Testis (tissue), 3 donors: ENCODE data around the gene HLCS. TPM values are rescaled to one million over a fixed set of nuclear protein-coding genes. Genes with fewer than 3 reads are reported as not detected.
"Not testable (repeated sequence)": the region's sequence is repeated elsewhere in the genome, so short reads cannot be mapped to it uniquely, and the experiment has no call there.

Source experiments
- DNase-seq: peaks from one replicate; pipeline ENCODE4 v3.0.0-alpha.2; 2019
- H3K27ac ChIP-seq, 2 donors: fragments of 200-600 bp; sonication (generic); one replicate each; pipeline ENCODE4 v1.5.1; 2019
- H3K27me3 ChIP-seq: fragments of 200-600 bp; sonication (generic); one replicate; pipeline ENCODE4 v1.5.1; 2019
- H3K36me3 ChIP-seq: fragments of 200-600 bp; sonication (generic); one replicate; pipeline ENCODE4 v1.5.1; 2017; ENCODE audit warnings: low read depth; ENCODE audit errors: missing control alignments
- H3K4me1 ChIP-seq: fragments of 200-600 bp; sonication (generic); one replicate; pipeline ENCODE4 v1.5.1; 2019
- H3K4me3 ChIP-seq, 2 donors: fragments of 200-600 bp; sonication (generic); one replicate each; pipeline ENCODE4 v1.5.1; 2017 to 2019
- H3K9me3 ChIP-seq: fragments of 200-600 bp; sonication (generic); one replicate; pipeline ENCODE4 v1.5.1; 2017
- POLR2A ChIP-seq: fragments of 450-650 bp; IDR thresholded peaks from one replicate; pipeline ENCODE4 v1.6.1; 2017; ENCODE audit warnings: antibody characterized with exemption, mild to moderate bottlenecking, moderate library complexity
- WGBS, 2 donors: methylation state at CpG; one replicate each; pipeline ENCODE4 v1.1.5; 2018; 5-methylcytosine and 5-hydroxymethylcytosine counted together
- intact Hi-C: fragments of 100-400 bp; cut with DNase I; formaldehyde crosslinking; loops from one replicate; pipeline ENCODE4 v1.15.1; 2023; ENCODE audit warnings: low total_unique reads
- polyA plus RNA-seq: library from polyadenylated mRNA; stranded (reverse); fragments of 350-450 nt; fragmentation: Illumina TruSeq; extraction: RNeasy Lipid Tissue Mini Kit (QIAGEN cat#74804); gene quantifications from one replicate; pipeline ENCODE4 v1.2.3, GENCODE V29; 2014; ENCODE audit warnings: low read depth, low replicate concordance; ENCODE audit not compliant: insufficient read depth
- total RNA-seq, 2 donors: library from RNA; depleted of rRNA; stranded (reverse); fragments of >200 nt; gene quantifications; one replicate each; pipeline ENCODE4 v1.2.3, GENCODE V29; 2016
- TF ChIP-seq, protein P1 (sequence below), 3 experiments: fragments of 450-650 bp in 2 of 3; fragments of 200-600 bp in 1 of 3; sonication (generic) in 1 of 3; IDR thresholded peaks; one replicate each; pipeline ENCODE4 v1.5.1; 2016 to 2019; ENCODE audit warnings: antibody characterized with exemption in 3 of 3, mild to moderate bottlenecking in 2 of 3, moderate library complexity in 1 of 3

The HLCS gene
- total and polyA plus RNA-seq, 3 donors from 2014 or later, result 19.5 to 38.1 (median 30.1) TPM

DNA sequence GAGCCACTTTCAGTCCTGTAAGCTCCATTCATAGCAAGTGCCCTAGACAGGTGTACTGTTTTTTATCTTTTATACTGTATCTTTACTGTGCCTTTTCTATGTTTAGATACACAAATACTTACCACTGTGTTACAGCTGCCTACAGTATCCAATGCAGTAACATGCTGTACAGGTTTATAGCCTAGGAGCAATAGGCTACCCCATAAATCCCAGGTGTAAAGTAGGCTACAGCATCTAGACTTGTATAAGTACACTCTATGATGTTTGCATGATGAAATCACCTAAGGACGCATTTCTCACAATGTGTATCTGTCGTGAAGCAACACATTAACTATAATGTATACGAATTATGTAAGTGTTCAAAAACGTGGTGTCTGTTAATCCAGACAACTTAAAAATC lies 10.7 kb downstream of the HLCS start:
- H3K36me3 ChIP-seq, result no peaks in the 10 kb centered on the region
- no peak overlapping the region for H3K27ac ChIP-seq
- no peak for DNase-seq
- 90 to 91% methylated on average over 4 of the region's 4 CpGs for WGBS, 2 donors
- H3K27me3 ChIP-seq, result no peaks in the 10 kb centered on the region
- TF ChIP-seq, protein P1, sequence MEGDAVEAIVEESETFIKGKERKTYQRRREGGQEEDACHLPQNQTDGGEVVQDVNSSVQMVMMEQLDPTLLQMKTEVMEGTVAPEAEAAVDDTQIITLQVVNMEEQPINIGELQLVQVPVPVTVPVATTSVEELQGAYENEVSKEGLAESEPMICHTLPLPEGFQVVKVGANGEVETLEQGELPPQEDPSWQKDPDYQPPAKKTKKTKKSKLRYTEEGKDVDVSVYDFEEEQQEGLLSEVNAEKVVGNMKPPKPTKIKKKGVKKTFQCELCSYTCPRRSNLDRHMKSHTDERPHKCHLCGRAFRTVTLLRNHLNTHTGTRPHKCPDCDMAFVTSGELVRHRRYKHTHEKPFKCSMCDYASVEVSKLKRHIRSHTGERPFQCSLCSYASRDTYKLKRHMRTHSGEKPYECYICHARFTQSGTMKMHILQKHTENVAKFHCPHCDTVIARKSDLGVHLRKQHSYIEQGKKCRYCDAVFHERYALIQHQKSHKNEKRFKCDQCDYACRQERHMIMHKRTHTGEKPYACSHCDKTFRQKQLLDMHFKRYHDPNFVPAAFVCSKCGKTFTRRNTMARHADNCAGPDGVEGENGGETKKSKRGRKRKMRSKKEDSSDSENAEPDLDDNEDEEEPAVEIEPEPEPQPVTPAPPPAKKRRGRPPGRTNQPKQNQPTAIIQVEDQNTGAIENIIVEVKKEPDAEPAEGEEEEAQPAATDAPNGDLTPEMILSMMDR (IDR thresholded peaks at IDR 0.05), result no peak
- no peak for TF ChIP-seq POLR2A
- intact Hi-C loops, result no loop called here
- H3K4me3 ChIP-seq, result no peak overlapping the region
- H3K4me1 ChIP-seq, result no peaks in the 10 kb centered on the region
- H3K9me3 ChIP-seq, result no peaks in the 10 kb centered on the region

DNA sequence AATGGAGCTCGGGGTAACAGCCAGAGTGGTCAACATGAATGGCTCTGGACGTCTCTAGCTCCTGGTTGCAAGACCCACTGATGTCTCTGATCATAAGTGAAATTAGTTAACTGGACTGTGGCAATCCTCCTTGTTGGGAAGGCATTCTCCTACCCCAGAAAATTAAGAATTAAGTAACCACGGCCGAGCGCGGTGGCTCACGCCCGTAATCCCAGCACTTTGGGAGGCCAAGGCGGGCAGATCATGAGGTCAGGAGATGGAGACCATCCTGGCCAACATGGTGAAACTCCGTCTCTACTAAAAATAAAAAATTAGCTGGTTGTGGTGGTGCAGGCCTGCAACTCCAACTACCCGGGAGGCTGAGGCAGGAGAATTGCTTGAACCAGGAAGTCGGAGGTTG lies 14.1 kb downstream of the HLCS start:
- not testable (repeated sequence) for H3K4me3 ChIP-seq, H3K36me3 ChIP-seq

DNA sequence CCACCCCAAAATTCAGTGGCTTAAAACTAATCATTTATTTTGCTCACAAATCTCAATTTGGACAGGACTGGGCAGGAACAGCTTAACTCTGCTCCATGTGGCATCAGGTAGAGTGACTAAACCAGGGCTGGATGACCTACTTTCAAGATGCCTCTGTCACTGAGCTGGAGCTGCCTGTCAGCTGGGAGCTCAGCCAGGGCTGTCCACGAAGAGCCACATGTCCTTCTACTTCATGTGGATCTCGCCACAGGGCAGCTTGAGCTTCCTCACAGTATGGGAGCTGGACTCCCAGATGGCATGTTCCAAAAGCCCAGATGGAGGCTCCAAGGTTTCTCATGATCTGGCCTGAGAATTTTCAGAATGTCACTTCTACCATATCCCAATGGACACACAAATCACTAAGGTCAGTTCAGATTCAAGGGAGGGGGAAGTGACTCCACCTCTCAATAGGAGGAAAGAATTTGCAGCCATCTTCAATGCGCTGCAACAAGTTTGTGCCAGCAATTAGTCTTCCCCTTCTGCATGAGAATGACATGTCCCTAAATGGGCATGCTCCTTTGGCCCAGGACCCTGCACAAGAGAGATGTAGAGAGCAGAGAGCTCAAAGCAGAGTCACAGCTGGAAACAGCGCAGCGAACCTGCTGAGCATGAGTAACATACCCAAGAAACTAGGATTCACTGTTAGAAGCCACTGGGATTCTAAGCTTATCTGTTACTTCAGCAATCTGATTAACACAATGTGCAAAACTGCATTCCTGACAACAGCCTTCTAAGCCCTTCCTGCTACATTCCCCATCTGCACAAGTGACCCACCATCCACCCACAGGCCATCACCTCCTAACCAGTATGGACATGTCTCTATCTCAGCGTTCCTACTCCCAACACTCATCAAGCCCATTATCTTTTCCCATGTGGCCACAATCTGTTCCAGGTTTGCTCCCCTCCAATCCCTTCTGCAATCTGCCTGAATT lies 17.0 kb downstream of the HLCS start:
- Histone ChIP-seq H3K4me3 (no peak overlapping the region), H3K4me1 (no peaks in the 10 kb centered on the region), H3K9me3 (no peaks in the 10 kb centered on the region), H3K36me3 (no peaks in the 10 kb centered on the region), H3K27me3 (no peaks in the 10 kb centered on the region), H3K27ac (no peak overlapping the region)
- DNase-seq, result no peak
- intact Hi-C loops, result no loop called here
- no peak for TF ChIP-seq POLR2A
- TF ChIP-seq, protein P1 (IDR thresholded peaks at IDR 0.05), result no peak
- 91 to 92% methylated on average over 6 of the region's 6 CpGs for WGBS, 2 donors

More for the DNA sequence above, 14.1 kb downstream of the HLCS start:
- WGBS, 2 donors, result 93 to 95% methylated on average over 12 of the region's 12 CpGs
- DNase-seq, H3K4me1 ChIP-seq, H3K27ac ChIP-seq, H3K9me3 ChIP-seq, H3K27me3 ChIP-seq, intact Hi-C loops: not testable (repeated sequence)

DNA sequence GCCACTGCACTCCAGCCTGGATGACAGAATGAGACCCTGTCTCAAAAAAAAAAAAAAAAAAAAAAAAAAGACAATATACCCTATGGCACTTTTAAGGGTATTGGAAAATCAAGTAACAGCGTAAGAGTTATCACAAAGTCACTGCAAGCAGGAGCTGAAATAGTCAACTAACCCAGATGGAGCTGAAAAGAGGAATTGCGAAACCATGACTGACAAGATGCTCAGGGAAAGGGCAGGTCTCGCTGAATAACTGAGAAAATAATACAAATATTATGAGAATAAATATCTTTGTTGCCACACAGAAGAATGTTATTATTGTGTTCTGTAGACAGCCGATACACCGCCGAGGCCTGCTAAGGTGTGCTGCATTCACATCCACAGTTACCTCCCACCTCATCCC lies 17.8 kb downstream of the HLCS start:
- no peaks in the 10 kb centered on the region for H3K4me1 ChIP-seq
- no peaks in the 10 kb centered on the region for H3K36me3 ChIP-seq
- H3K27me3 ChIP-seq, result no peaks in the 10 kb centered on the region
- 94% methylated on average over 6 of the region's 6 CpGs for WGBS, 2 donors
- intact Hi-C loops, result no loop called here
- TF ChIP-seq, protein P1 (IDR thresholded peaks at IDR 0.05), result no peak
- TF ChIP-seq POLR2A, result no peak
- no peaks in the 10 kb centered on the region for H3K9me3 ChIP-seq
- no peak for DNase-seq
- H3K27ac ChIP-seq, result no peak overlapping the region
- H3K4me3 ChIP-seq, result no peak overlapping the region

DNA sequence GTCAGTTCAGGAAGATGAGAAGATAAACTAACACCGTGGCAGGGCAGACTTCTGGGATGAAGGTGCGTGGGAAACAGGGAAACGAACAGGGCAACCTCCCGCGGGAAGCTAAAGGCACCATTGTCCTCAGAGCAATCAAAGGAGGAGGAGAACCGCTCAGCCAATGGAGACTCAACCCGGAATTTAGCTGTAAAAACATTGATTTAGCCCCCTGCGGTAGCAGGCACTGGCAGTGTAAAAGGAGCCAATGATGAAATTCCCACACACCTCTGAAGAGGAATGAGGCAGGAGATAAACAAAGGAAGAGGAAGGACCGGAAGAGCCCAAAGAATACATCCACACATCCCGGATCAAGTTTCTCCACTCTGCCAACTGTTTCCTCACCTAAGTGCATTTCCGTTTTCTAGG lies 19.5 kb downstream of the HLCS start:
- TF ChIP-seq POLR2A, result no peak
- TF ChIP-seq, protein P1 (IDR thresholded peaks at IDR 0.05), result no peak
- H3K9me3 ChIP-seq, result no peaks in the 10 kb centered on the region
- H3K4me3 ChIP-seq, result no peak overlapping the region
- H3K27me3 ChIP-seq, result no peaks in the 10 kb centered on the region
- no peak overlapping the region for H3K27ac ChIP-seq
- 69 to 76% methylated on average over 11 of the region's 11 CpGs for WGBS, 2 donors
- no peak for DNase-seq
- no peaks in the 10 kb centered on the region for H3K36me3 ChIP-seq
- no peaks in the 10 kb centered on the region for H3K4me1 ChIP-seq
- intact Hi-C loops, result no loop called here
